PC-9 (cell line): ENCODE data around the gene YEATS2. TPM values are rescaled to one million over a fixed set of nuclear protein-coding genes. Genes with fewer than 3 reads are reported as not detected.
A peak's percentile ranks its signal among the peaks of the same experiment; 100 is the strongest.

Experiments
- BruUV-seq: library from RNA; stranded (reverse); fragments of 400-500 nt; replicated peaks from 2 replicates; lab custom pipeline; 2021; lab: Mats Ljungman, UMichigan
- CTCF ChIA-PET: fragments of 300-600 bp; sonication (Branson Sonifier 250); formaldehyde crosslinking; loops from one replicate; lab custom pipeline; 2022; ENCODE audit warnings: antibody characterized with exemption; lab: Charles Lee
- POLR2A ChIA-PET: fragments of 300-600 bp; sonication (Branson Sonifier 250); formaldehyde crosslinking; loops from one replicate; lab custom pipeline; 2022; ENCODE audit warnings: antibody characterized with exemption; ENCODE audit not compliant: unreplicated experiment; lab: Charles Lee
- DNase-seq, 2 experiments: peaks; one replicate each; pipeline versions ENCODE4 v3.0.0 to v3.0.0-alpha.2; 2015 to 2022; ENCODE audit warnings: mixed read lengths in 1 of 2
- H2AFZ ChIP-seq: fragments of 200-600 bp; sonication (generic); 2 replicates; pipeline ENCODE4 v1.8.1; 2017; ENCODE audit warnings: antibody characterized with exemption
- H3F3A ChIP-seq: fragments of 200-600 bp; sonication (generic); 2 replicates; pipeline ENCODE4 v1.8.1; 2017; ENCODE audit warnings: antibody characterized with exemption, mild to moderate bottlenecking, low read depth; ENCODE audit not compliant: insufficient read depth
- H3K27ac ChIP-seq: fragments of 200-600 bp; sonication (generic); 2 replicates; pipeline ENCODE4 v1.6.1; 2016; ENCODE audit warnings: mixed run types
- H3K27me3 ChIP-seq: fragments of 200-600 bp; sonication (generic); 2 replicates; pipeline ENCODE4 v1.6.1; 2016; ENCODE audit warnings: low read depth, mixed run types; ENCODE audit not compliant: insufficient read depth
- H3K36me3 ChIP-seq: fragments of 200-600 bp; sonication (generic); 2 replicates; pipeline ENCODE4 v1.6.1; 2016; ENCODE audit warnings: low read depth, mixed run types
- H3K4me1 ChIP-seq: fragments of 200-600 bp; sonication (generic); replicated peaks from 2 replicates; pipeline ENCODE4 v1.6.1; 2016; ENCODE audit warnings: mixed run types; ENCODE audit not compliant: insufficient read depth
- H3K4me2 ChIP-seq: fragments of 200-600 bp; sonication (generic); 2 replicates; pipeline ENCODE4 v1.6.1; 2017; ENCODE audit warnings: mixed run types
- H3K4me3 ChIP-seq: fragments of 200-600 bp; sonication (generic); 2 replicates; pipeline ENCODE4 v1.6.1; 2016; ENCODE audit warnings: mixed run types
- H3K79me2 ChIP-seq: fragments of 200-600 bp; sonication (generic); 2 replicates; pipeline ENCODE4 v1.6.1; 2017; ENCODE audit warnings: low read depth, mixed run types
- H3K9me2 ChIP-seq: fragments of 200-600 bp; sonication (generic); 2 replicates; pipeline ENCODE4 v1.8.1; 2017; ENCODE audit warnings: mild to moderate bottlenecking; ENCODE audit not compliant: insufficient read depth
- H3K9me3 ChIP-seq: fragments of 200-600 bp; sonication (generic); 2 replicates; pipeline ENCODE4 v1.8.1; 2016; ENCODE audit warnings: low read depth; ENCODE audit not compliant: insufficient read depth
- H4K20me1 ChIP-seq: fragments of 200-600 bp; sonication (generic); 2 replicates; pipeline ENCODE4 v1.8.1; 2017; ENCODE audit not compliant: insufficient read depth
- EZH2 ChIP-seq: fragments of 200-600 bp; sonication (generic); IDR thresholded peaks from 2 replicates; pipeline ENCODE4 v1.8.0; 2017; ENCODE audit warnings: antibody characterized with exemption, low read depth
- intact Hi-C: fragments of 100-400 bp; cut with micrococcal nuclease; formaldehyde crosslinking; loops from one replicate; pipeline ENCODE4 v1.10.0; 2022; ENCODE audit not compliant: unreplicated experiment
- total RNA-seq: library from RNA; stranded (reverse); gene quantifications from 2 replicates; pipeline ENCODE4 v1.2.3, GENCODE V29; 2021
- TF ChIP-seq, protein P1 (sequence below): fragments of 200-600 bp; sonication (generic); conservative IDR thresholded peaks from 2 replicates; pipeline ENCODE4 v1.6.1; 2017; ENCODE audit warnings: mixed run types, antibody characterized with exemption, mild to moderate bottlenecking, moderate library complexity

The YEATS2 gene
- total RNA-seq, 1 experiment from 2014 or later = 37.2 TPM

DNA sequence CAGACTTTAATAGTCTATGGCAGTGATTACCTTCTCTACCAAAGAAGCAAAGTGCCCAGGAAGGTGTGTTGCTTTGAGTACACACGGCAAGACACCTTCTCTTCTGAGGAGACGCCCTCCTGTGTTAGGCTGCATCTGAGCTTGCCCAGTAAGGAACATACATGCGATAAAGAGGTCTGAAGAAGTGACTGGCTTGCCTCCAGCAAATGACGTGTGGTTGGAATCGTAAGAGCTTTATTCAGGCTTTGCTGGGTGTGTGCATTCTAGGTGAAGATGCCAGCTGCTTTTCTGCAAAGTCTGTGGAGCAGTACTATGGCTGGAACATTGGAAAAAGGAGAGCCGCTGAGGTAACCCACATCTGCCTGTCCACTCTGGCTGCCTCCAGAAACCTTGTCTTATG lies 105.4 kb downstream of the YEATS2 start:
- Histone ChIP-seq H3K79me2 (no peaks in the 10 kb centered on the region), H4K20me1 (no peaks in the 10 kb centered on the region), H3K9me2 (no peaks in the 10 kb centered on the region), H3F3A (no peaks in the 10 kb centered on the region), H3K9me3 (no peaks in the 10 kb centered on the region), H3K36me3 (peaks cover 48% of the 10 kb centered on the region), H3K27ac (no peak overlapping the region), H3K4me1 (no peaks in the 10 kb centered on the region), H3K4me3 (no peak overlapping the region), H3K27me3 (no peaks in the 10 kb centered on the region), H2AFZ (no peak overlapping the region), H3K4me2 (no peak overlapping the region)
- ChIA-PET POLR2A (no interaction called here), CTCF (interaction anchor here (0.7 kb wide), 1 partner anchor 32 kb away, joined by 3 read pairs; no protein-coding TSS in a partner anchor)
- TF ChIP-seq, protein P1, sequence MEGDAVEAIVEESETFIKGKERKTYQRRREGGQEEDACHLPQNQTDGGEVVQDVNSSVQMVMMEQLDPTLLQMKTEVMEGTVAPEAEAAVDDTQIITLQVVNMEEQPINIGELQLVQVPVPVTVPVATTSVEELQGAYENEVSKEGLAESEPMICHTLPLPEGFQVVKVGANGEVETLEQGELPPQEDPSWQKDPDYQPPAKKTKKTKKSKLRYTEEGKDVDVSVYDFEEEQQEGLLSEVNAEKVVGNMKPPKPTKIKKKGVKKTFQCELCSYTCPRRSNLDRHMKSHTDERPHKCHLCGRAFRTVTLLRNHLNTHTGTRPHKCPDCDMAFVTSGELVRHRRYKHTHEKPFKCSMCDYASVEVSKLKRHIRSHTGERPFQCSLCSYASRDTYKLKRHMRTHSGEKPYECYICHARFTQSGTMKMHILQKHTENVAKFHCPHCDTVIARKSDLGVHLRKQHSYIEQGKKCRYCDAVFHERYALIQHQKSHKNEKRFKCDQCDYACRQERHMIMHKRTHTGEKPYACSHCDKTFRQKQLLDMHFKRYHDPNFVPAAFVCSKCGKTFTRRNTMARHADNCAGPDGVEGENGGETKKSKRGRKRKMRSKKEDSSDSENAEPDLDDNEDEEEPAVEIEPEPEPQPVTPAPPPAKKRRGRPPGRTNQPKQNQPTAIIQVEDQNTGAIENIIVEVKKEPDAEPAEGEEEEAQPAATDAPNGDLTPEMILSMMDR = no peak
- no peak for TF ChIP-seq EZH2
- peak in 1 of 2 experiments; percentile 24 for DNase-seq
- intact Hi-C loops = no loop called here
- BruUV-seq = no TSS peak

DNA sequence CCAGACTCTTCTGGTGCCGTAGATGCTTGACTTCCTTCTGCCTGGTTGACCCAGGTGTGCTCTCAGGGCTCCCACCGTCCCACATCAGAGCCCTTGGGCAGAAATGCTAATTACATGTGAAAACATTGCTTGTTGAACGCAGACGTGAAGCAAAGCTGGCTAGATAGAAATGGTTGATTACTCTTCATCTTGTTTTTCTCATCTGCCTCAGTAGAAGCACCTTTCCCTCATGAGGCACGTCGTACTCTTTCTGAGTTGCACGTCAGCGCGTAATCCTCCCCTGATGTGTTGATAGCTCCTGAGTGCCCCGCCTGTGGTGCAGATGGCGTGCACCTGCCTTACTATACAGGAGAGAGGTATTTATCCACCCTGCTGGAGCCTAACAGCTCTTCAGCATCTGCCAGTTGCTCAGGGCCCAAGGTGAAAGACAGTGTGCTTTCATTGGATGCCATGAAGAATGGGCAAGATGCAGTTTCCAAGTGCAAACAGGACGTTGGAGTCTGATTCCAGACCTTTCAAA lies 109.7 kb downstream of the YEATS2 start:
- H3K79me2 ChIP-seq = no peaks in the 10 kb centered on the region
- no peak overlapping the region for H3K4me2 ChIP-seq
- intact Hi-C loops = no loop called here
- no peak overlapping the region for H2AFZ ChIP-seq
- no TSS peak for BruUV-seq
- no peak for TF ChIP-seq EZH2
- TF ChIP-seq, protein P1 = no peak
- no peaks in the 10 kb centered on the region for H3K27me3 ChIP-seq
- no peaks in the 10 kb centered on the region for H3F3A ChIP-seq
- no peaks in the 10 kb centered on the region for H3K9me3 ChIP-seq
- POLR2A ChIA-PET = no interaction called here
- no peaks in the 10 kb centered on the region for H3K9me2 ChIP-seq
- H3K36me3 ChIP-seq = peaks cover 28% of the 10 kb centered on the region
- H3K4me3 ChIP-seq = no peak overlapping the region
- CTCF ChIA-PET = interaction anchor here (0.5 kb wide), 1 partner anchor 396 kb away, joined by 4 read pairs; no protein-coding TSS in a partner anchor
- H4K20me1 ChIP-seq = no peaks in the 10 kb centered on the region
- no peak for DNase-seq
- H3K4me1 ChIP-seq = no peaks in the 10 kb centered on the region
- H3K27ac ChIP-seq = no peak overlapping the region

DNA sequence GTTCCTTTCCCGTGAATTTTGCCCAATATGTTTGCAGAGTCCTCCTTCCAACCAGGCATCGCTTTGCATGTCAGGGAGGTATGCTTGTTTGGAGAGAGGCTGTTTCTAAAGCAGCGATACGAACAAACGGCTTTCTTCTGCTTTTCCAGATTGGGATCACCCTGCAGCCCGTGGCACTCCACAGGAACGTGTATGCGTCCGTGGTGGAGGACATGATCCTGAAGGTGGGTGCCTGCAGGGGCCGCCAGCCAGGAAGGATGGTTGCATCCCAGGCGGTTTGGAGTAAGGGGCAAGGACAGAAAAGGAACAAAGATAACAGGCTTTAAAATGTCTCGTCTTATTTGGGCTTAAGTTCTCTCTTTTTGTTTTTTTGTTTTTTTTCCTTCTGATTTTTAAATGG lies 110.3 kb downstream of the YEATS2 start:
- no peaks in the 10 kb centered on the region for H3K4me1 ChIP-seq
- POLR2A ChIA-PET = no interaction called here
- H4K20me1 ChIP-seq = no peaks in the 10 kb centered on the region
- H3K9me2 ChIP-seq = no peaks in the 10 kb centered on the region
- no peak overlapping the region for H3K4me3 ChIP-seq
- CTCF ChIA-PET = interaction anchor here (0.5 kb wide), 1 partner anchor 397 kb away, joined by 4 read pairs; no protein-coding TSS in a partner anchor
- no peak overlapping the region for H2AFZ ChIP-seq
- H3K27me3 ChIP-seq = no peaks in the 10 kb centered on the region
- intact Hi-C loops = no loop called here
- TF ChIP-seq EZH2 = no peak
- TF ChIP-seq, protein P1 = no peak
- H3K36me3 ChIP-seq = peaks cover 28% of the 10 kb centered on the region
- no peaks in the 10 kb centered on the region for H3F3A ChIP-seq
- no peak for DNase-seq
- H3K27ac ChIP-seq = no peak overlapping the region
- H3K4me2 ChIP-seq = no peak overlapping the region
- no TSS peak for BruUV-seq
- no peaks in the 10 kb centered on the region for H3K79me2 ChIP-seq
- no peaks in the 10 kb centered on the region for H3K9me3 ChIP-seq
